OCI-M1 (cell line): ENCODE measurements around the gene OVCH2.
"Not testable (repeated sequence)": the region's sequence is repeated elsewhere in the genome, so short reads cannot be mapped to it uniquely, and the experiment has no call there.

Experiments used
- DNase-seq: peaks from one replicate; lab custom pipeline; 2025; lab: John Stamatoyannopoulos, UW

OVCH2 gene, protein sequence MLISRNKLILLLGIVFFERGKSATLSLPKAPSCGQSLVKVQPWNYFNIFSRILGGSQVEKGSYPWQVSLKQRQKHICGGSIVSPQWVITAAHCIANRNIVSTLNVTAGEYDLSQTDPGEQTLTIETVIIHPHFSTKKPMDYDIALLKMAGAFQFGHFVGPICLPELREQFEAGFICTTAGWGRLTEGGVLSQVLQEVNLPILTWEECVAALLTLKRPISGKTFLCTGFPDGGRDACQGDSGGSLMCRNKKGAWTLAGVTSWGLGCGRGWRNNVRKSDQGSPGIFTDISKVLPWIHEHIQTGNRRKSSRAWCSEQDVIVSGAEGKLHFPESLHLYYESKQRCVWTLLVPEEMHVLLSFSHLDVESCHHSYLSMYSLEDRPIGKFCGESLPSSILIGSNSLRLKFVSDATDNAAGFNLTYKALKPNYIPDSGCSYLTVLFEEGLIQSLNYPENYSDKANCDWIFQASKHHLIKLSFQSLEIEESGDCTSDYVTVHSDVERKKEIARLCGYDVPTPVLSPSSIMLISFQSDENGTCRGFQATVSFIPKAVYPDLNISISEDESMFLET

GRCh38 chr11:7706377-7706776 lies at the start of gene OVCH2:
Gene OVCH2, minus strand, starts transcription at chr11:7706477. Its CDS starts 83 bp downstream, at chr11:7706394.
- no peak for DNase-seq

DNA sequence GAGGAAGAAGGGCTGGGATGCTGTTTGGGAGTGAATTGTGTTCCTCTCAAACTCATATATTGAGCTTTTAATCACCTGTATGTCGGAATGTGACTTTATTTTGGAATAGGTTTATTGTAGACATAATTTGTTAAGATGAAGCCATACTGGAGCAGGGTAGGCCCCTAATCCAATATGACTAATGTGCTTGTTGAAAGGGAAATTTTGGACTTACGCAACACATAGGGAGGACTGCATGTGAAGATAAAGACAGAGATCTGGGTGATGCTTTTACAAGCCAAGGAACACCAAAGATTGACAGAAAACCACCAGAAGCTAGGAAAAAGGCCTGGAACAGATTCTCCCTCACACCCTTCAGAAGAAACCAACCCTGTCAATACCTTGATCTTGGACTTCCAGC lies 43.2 kb upstream of the OVCH2 start:
- DNase-seq, result peak; percentile 40

- DNase-seq, result not testable (repeated sequence)
Observed at GRCh38 chr11:7734767-7735166, 28.5 kb upstream of the OVCH2 start.

- DNase-seq, result no peak
Observed at GRCh38 chr11:7714786-7715185, 8.5 kb upstream of the OVCH2 start.

DNA sequence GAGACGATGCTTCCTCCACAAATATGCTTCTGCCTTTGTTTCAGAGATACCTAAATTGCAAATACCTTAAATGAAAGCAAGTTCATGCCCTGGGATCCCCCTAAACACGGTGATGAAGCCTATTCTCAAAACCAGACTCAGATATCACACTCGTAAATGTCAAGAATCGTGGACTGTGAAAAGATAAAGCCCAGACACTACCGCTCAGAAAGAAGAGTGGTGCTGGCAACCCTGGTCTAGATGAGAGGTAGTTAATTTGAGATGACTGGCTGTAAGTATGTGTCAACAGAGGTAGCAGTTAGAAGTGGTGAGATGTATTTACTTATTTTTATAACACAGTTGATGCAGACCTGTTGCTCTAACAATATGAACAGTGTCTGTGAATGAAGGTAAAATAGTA lies 2.5 kb downstream of the OVCH2 start:
- no peak for DNase-seq

DNA sequence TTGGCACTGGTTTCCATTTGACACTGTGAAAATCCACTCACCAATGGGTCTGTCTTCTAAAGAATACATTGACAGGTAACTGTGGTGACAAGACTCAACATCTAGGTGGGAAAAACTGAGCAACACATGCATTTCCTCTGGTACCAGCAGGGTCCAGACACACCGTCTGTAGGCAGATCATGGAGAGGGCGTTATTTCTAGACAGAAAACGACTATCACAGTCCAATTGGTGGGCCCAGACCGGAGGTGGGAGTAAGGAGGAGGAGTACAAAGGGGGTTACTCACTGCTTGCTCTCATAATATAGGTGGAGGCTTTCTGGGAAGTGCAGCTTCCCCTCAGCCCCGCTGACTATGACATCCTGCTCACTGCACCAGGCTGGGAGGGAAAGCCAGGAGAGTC lies 9.9 kb downstream of the OVCH2 start:
- DNase-seq, result no peak

GRCh38 chr11:7694235-7694634 lies 12.0 kb downstream of the OVCH2 start:
- no peak for DNase-seq

DNA sequence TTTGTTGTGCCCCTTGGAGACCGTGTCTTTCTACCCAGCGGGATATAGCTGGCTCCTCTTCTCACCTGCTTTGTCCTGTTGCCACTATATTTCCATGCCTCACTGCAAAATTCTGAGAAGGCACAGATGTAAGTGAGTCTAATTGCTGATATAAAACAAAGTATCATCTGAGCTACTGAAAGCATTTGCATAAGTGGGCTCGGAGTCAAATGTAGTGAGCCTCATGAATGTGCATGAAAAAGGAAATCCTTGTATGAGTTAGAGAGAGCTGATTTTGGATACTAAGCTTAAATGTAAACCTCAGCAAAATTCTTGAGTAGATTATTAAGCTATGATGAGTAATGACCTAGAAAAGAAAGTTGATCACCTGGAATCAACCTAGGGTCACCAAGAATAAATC lies 13.9 kb downstream of the OVCH2 start:
- no peak for DNase-seq

DNA sequence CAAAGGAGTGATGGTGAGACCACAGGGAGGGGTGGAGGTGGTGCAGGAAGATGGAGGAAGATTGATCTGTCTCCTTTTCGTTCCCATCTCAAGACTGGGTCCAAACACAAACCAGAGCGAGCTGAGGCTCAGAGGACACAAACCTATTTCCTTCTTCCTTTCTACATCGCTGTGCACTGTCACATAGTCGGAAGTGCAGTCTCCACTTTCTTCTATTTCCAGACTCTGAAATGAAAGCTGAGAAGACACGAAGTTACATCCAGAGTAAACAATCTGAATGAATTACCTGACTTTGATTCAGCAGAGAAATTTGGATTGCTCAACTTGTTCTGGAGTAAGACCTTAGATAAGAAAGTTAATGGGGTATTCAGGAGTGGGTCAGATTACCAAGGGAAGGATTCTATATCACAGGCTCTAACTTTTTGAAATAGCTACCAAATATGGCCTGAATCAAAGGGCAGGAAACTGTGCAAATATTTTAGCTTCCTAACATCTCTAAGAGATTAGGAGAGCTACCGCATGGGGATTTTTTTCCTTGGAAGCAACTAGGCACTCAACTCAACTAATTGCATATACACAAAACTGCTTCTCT lies 14.4 kb downstream of the OVCH2 start:
- DNase-seq, result no peak

DNA sequence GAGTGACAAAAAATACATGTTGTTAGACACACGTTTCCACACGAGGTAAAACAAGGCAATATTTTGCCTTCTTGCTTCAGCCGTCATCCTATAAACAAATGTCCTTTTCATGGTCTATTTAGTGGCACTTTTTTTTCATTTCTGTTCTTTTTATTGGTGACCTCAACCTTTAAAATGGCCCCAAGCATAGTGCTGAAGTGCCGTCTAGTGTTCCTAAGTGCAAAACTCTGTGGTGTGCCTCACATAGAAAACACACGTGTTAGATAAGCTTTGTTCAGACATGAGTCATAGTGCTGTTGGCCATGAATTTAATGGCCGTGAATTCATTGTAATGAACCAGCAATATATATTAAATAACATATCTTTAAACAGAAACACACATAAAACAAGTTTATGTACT lies 15.6 kb downstream of the OVCH2 start:
- no peak for DNase-seq

GRCh38 chr11:7689239-7689638 lies 17.0 kb downstream of the OVCH2 start:
- no peak for DNase-seq

GRCh38 chr11:7688238-7688826 lies 17.9 kb downstream of the OVCH2 start:
- DNase-seq, result peak; percentile 37

DNA sequence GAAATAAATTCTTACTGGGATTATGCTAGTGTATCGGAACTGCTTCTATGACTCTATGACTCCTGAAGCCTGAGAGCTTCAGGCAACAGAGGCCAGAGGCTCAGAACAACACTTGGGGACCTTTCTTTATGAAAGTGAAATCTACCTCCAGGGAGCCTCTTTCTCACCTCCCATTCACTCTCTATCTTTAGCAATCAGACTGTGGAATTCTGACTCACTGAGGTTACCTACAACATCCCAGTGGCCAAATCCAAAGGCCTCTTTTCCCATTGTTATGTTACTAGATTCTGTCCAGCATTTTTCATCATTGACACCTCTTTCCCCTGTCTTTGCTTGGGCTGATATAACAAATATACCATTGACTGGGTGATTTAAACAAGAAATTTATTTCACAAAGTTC lies 18.9 kb downstream of the OVCH2 start:
- DNase-seq, result no peak

- no peak for DNase-seq
Observed at GRCh38 chr11:7686761-7687160, 19.5 kb downstream of the OVCH2 start.

DNA sequence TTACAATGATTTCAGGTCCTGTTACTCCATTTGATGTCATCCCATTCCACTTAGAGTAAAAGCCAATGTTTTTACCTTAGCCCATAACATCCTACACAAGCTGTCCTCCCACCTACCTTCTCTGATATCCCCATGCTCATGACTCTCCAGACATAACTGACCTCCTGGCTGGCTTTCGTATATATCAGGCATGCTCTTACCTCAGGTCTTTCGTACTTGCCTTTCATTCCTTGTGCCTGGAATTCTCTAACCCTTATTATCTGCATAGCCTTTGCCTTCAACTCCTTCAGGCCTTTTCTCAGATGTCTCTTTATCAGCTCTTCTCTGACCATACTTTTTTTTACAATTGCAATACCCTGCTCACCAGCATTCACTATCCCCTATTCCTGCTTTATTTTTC lies 22.7 kb downstream of the OVCH2 start:
- DNase-seq, result no peak

GRCh38 chr11:7677796-7678201 lies 28.5 kb downstream of the OVCH2 start:
- DNase-seq, result no peak

GRCh38 chr11:7677071-7677470 lies 29.2 kb downstream of the OVCH2 start:
- no peak for DNase-seq

GRCh38 chr11:7675631-7676030 lies 30.6 kb downstream of the OVCH2 start:
- no peak for DNase-seq

GRCh38 chr11:7673724-7674434 lies 32.4 kb downstream of the OVCH2 start:
- DNase-seq, result no peak

GRCh38 chr11:7672960-7673723 lies 33.1 kb downstream of the OVCH2 start, which contains the start of gene CYB5R2:
Gene CYB5R2, minus strand, starts transcription at chr11:7673500. Its CDS starts 675 bp downstream, at chr11:7672825.
- no peak for DNase-seq

DNA sequence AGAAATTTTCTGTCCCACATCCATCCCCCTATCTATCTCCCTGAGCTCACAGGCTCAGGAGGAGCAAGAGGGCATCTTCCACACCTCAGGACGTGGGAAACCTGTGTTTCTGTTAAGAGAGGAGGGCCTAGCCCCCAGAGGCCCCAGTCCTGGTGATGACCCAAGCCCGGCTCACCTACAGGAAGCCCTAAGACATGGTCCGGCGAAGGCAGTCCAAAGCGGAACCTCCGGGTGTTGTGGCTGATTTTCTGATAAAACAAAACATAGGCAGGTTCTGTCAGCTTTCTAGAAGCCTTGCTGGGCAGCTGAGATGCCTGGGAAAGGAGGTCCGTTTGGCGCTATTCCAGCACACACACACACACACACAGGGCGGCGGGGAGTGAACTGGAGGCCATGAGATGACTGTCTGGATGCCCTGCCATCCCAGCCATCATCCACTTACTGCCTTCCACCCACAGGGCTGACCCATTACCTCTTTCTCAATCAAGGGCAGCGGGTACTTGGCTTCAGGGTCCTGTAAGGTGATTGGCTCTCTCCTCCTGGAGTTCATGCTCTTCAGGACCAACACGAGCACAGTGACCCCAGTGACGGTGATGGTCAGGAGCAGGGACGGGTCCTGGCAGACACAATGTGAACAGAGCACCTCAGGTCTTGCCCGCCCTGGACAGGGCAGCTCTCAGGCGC lies 33.9 kb downstream of the OVCH2 start:
- DNase-seq, result no peak
